Esophagus muscularis mucosa (tissue), 4 donors: Measurements from ENCODE around the gene COL6A3. TPM values are rescaled to one million over a fixed set of nuclear protein-coding genes. Genes with fewer than 3 reads are reported as not detected.

Experiments used
- DNase-seq: peaks from one replicate; pipeline ENCODE4 v3.0.0-alpha.2; 2017; ENCODE audit errors: extremely low spot score
- H3K27ac ChIP-seq, 4 donors: fragments of 200-600 bp; sonication (generic); replicated peaks in 1 of 4; 1 replicate in 3 of 4; 2 replicates in 1 of 4; pipeline ENCODE4 v1.5.1; 2016 to 2019; ENCODE audit warnings: mild to moderate bottlenecking in 1 of 4
- H3K27me3 ChIP-seq, 4 donors: fragments of 200-600 bp; sonication (generic); one replicate each; pipeline versions ENCODE4 v1.5.1 to v1.6.0; 2016 to 2019
- H3K36me3 ChIP-seq, 4 donors: fragments of 200-600 bp; sonication (generic); one replicate each; pipeline ENCODE4 v1.5.1; 2016 to 2019
- H3K4me1 ChIP-seq, 4 donors: fragments of 200-600 bp; sonication (generic); one replicate each; pipeline ENCODE4 v1.5.1; 2016 to 2019
- H3K4me3 ChIP-seq, 4 donors: fragments of 200-600 bp; sonication (generic); 1 replicate in 2 of 4; 2 replicates in 2 of 4; pipeline ENCODE4 v1.5.1; 2016 to 2019; ENCODE audit warnings: mild to moderate bottlenecking in 4 of 4, moderate library complexity in 1 of 4
- H3K9me3 ChIP-seq, 4 donors: fragments of 200-600 bp; sonication (generic); 1 replicate in 3 of 4; 2 replicates in 1 of 4; pipeline ENCODE4 v1.5.1; 2016 to 2019
- EP300 ChIP-seq: sonication (generic); formaldehyde crosslinking; IDR thresholded peaks from one replicate; pipeline ENCODE4 v1.6.1; 2017; ENCODE audit warnings: antibody characterized with exemption
- POLR2A ChIP-seq: fragments of 450-650 bp; IDR thresholded peaks from one replicate; pipeline ENCODE4 v1.6.1; 2017; ENCODE audit warnings: antibody characterized with exemption, moderate library complexity, mild to moderate bottlenecking, low read depth
- POLR2AphosphoS5 ChIP-seq, 2 donors: sonication (generic); formaldehyde crosslinking; IDR thresholded peaks; one replicate each; pipeline ENCODE4 v1.6.1; 2017; ENCODE audit warnings: antibody characterized with exemption in 2 of 2
- WGBS: methylation state at CpG from one replicate; pipeline ENCODE4 v1.1.5; 2018; 5-methylcytosine and 5-hydroxymethylcytosine counted together
- intact Hi-C: fragments of 100-400 bp; cut with DNase I; formaldehyde crosslinking; loops from one replicate; pipeline ENCODE4 v1.15.1; 2023
- total RNA-seq, 4 donors: library from RNA; depleted of rRNA; stranded (reverse); fragments of >200 nt; gene quantifications; one replicate each; pipeline versions ENCODE4 v1.1.0 to v1.2.1, GENCODE V29; 2016
- TF ChIP-seq, protein P1 (sequence below), 3 experiments: fragments of 200-600 bp in 2 of 3; fragments of 450-650 bp in 1 of 3; sonication (generic) in 2 of 3; IDR thresholded peaks; one replicate each; pipeline ENCODE4 v1.5.1; 2017 to 2019; ENCODE audit warnings: antibody characterized with exemption in 3 of 3, mild to moderate bottlenecking in 2 of 3, moderate library complexity in 1 of 3

Gene COL6A3
- total RNA-seq, 4 donors from 2014 or later = 96.2 to 350 (median 192) TPM

DNA sequence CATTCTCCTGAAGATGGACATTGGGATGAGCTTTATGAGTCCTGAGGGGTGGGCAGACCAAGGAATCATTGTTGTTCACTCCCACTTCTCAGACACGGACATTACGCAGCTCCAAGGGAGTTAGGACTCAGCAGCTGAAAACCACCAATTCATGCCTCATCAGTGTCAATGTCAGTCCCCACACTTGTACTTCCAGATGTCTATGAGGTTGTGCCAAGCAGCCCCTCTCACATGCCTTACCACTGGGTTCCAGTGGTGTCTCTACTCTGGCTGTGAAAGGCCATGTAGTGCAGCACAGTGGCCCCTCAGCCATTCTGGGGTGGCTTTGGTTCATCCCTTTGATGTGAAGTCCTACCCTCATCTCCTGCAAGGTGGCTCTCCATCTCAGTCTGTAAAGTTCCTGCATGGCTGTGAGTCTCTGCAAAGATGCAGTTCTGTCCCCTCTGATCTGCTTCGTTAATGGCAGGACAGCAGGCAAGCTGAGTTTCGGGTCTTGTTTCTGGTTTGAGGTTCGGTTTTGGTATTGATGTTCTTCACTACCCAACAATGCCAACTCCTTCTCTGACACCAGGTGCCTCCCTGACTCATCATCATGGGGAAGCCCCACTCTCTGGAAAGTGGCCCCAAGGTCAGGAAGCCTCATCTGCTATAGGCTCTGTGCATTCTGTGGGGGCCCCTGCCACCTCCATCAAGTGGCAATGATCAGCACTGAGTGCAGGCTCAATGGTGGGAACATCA, 14.0 kb upstream of the COL6A3 start:
- Histone ChIP-seq H3K27ac (no peak overlapping the region), H3K9me3 (no peaks in the 10 kb centered on the region), H3K27me3 (no peaks in the 10 kb centered on the region), H3K36me3 (no peaks in the 10 kb centered on the region), H3K4me1 (peaks cover 0 to 13% (median 4%) of the 10 kb centered on the region in 4 donors), H3K4me3 (no peak overlapping the region)
- DNase-seq = no peak
- WGBS = 97% methylated on average over 5 of the region's 5 CpGs
- TF ChIP-seq, protein P1, sequence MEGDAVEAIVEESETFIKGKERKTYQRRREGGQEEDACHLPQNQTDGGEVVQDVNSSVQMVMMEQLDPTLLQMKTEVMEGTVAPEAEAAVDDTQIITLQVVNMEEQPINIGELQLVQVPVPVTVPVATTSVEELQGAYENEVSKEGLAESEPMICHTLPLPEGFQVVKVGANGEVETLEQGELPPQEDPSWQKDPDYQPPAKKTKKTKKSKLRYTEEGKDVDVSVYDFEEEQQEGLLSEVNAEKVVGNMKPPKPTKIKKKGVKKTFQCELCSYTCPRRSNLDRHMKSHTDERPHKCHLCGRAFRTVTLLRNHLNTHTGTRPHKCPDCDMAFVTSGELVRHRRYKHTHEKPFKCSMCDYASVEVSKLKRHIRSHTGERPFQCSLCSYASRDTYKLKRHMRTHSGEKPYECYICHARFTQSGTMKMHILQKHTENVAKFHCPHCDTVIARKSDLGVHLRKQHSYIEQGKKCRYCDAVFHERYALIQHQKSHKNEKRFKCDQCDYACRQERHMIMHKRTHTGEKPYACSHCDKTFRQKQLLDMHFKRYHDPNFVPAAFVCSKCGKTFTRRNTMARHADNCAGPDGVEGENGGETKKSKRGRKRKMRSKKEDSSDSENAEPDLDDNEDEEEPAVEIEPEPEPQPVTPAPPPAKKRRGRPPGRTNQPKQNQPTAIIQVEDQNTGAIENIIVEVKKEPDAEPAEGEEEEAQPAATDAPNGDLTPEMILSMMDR (IDR thresholded peaks at IDR 0.05) = no peak
- TF ChIP-seq POLR2A = no peak
- intact Hi-C loops = no loop called here

DNA sequence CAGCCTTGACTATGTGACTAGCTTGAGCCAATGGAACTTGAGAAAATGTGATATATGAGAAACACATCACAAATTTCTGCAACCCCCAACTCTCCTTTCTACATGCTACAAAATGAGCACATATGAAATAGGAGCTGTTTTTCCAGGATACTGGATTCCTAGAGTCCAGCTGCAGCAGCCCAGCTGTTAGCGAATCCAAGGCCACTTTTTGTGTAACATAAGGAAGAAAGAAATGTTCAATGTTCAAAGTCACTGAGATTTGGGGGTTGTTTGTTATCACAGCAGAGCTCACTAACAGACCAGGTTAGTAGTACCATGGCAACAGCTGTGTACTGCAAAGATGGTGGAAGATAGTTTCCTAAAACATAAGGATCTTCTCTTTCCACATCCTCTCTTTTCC, 12.6 kb upstream of the COL6A3 start:
- Histone ChIP-seq H3K4me3 (no peak overlapping the region), H3K36me3 (no peaks in the 10 kb centered on the region), H3K27ac (no peak overlapping the region), H3K4me1 (peaks cover 8 to 15% (median 9%) of the 10 kb centered on the region in 4 donors), H3K9me3 (no peaks in the 10 kb centered on the region), H3K27me3 (no peaks in the 10 kb centered on the region)
- no peak for DNase-seq
- TF ChIP-seq POLR2AphosphoS5 (IDR thresholded peaks at IDR 0.05) (no peak), EP300 (no peak)
- intact Hi-C loops = no loop called here
- WGBS = 100% methylated on average over 1 of the region's 1 CpG

DNA sequence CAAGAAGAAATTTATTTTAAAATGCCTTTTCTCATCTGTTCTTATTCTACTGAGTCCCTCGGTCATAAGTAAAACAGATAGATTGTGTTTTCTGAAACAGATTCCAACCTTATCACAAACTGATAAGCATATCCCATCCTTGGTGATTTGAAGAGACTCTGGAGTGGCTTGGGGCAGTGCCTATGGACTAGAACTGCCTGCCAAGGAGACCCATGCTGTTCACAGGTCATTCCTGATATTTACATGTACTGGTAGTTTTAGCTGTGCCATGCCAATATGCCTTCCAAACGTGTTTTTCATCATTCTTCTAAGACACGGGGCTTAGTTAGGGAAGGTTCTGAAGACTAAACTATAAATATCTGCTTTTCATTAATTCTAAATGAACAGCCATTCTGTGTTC, 11.4 kb upstream of the COL6A3 start:
- Histone ChIP-seq H3K27me3 (no peaks in the 10 kb centered on the region), H3K36me3 (no peaks in the 10 kb centered on the region), H3K4me3 (no peak overlapping the region), H3K4me1 (peaks cover 11 to 20% (median 17%) of the 10 kb centered on the region in 4 donors), H3K9me3 (no peaks in the 10 kb centered on the region), H3K27ac (no peak overlapping the region)
- intact Hi-C loops = no loop called here
- 90% methylated on average over 3 of the region's 3 CpGs for WGBS
- no peak for DNase-seq
- TF ChIP-seq POLR2AphosphoS5 (IDR thresholded peaks at IDR 0.05) (no peak), POLR2A (no peak), EP300 (no peak)
- TF ChIP-seq, protein P1 (IDR thresholded peaks at IDR 0.05) = no peak

DNA sequence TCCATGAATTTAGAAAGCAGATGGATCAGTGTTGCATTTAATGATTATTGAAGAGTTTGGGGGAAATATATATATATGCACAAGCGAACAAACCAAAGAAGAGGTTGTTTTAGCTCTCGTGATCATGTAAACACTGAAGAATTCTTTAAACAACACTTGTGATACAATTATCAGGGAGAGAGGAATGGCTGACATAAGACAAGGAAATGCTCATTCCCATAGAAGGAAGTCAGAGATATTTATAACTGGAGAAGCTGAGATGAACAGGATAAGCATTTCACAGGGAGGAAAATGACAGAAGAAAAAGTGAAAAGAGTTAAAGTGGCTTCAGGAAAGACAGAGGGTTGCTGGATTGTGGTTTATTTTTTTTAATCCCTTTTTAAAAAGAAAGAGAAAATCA, 10.6 kb upstream of the COL6A3 start:
- Histone ChIP-seq H3K9me3 (no peaks in the 10 kb centered on the region), H3K27ac (no peak overlapping the region), H3K27me3 (no peaks in the 10 kb centered on the region), H3K4me1 (peaks cover 11 to 20% (median 15%) of the 10 kb centered on the region in 4 donors), H3K4me3 (no peak overlapping the region), H3K36me3 (no peaks in the 10 kb centered on the region)
- no peak for TF ChIP-seq EP300
- no peak for TF ChIP-seq POLR2A
- TF ChIP-seq, protein P1 (IDR thresholded peaks at IDR 0.05) = no peak
- no peak for TF ChIP-seq POLR2AphosphoS5 (IDR thresholded peaks at IDR 0.05)
- intact Hi-C loops = no loop called here
- 92% methylated on average over 2 of the region's 2 CpGs for WGBS
- DNase-seq = no peak

DNA sequence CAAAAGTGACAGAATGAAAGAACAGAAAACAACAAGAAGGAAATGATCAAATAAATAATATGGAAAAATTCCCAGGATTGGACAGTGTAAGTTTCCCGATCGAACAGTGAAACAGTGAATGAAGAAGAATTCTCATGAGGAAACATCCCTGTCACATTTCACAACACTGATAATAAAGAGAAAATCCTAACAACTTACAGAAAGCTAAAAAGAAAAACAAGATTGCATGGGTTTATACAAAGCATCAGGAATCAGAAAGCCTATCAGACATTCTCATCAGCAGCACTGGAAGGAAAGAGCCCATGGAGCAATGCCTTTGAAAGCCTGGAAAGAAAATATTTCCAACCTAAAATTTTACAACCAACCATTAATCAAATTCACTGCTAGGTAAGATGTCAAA, 9.9 kb upstream of the COL6A3 start:
- no peaks in the 10 kb centered on the region for H3K27me3 ChIP-seq
- intact Hi-C loops = no loop called here
- WGBS = 96% methylated on average over 2 of the region's 2 CpGs
- DNase-seq = no peak
- H3K9me3 ChIP-seq = no peaks in the 10 kb centered on the region
- H3K36me3 ChIP-seq = no peaks in the 10 kb centered on the region
- H3K4me3 ChIP-seq = no peak overlapping the region
- peaks cover 11 to 20% (median 14%) of the 10 kb centered on the region in 4 donors for H3K4me1 ChIP-seq
- no peak overlapping the region for H3K27ac ChIP-seq
- TF ChIP-seq POLR2A = no peak
- TF ChIP-seq, protein P1 (IDR thresholded peaks at IDR 0.05) = no peak
- TF ChIP-seq POLR2AphosphoS5 (IDR thresholded peaks at IDR 0.05) = no peak
- no peak for TF ChIP-seq EP300
